Measurements from ENCODE around the gene SOCS2.
"Not testable (repeated sequence)": the region's sequence is repeated elsewhere in the genome, so short reads cannot be mapped to it uniquely, and the experiment has no call there.

The SOCS2 gene

GRCh38 chr12:93614917-93615596, 42.6 kb downstream of the SOCS2 start:
- TF ChIP-seq, protein P1, sequence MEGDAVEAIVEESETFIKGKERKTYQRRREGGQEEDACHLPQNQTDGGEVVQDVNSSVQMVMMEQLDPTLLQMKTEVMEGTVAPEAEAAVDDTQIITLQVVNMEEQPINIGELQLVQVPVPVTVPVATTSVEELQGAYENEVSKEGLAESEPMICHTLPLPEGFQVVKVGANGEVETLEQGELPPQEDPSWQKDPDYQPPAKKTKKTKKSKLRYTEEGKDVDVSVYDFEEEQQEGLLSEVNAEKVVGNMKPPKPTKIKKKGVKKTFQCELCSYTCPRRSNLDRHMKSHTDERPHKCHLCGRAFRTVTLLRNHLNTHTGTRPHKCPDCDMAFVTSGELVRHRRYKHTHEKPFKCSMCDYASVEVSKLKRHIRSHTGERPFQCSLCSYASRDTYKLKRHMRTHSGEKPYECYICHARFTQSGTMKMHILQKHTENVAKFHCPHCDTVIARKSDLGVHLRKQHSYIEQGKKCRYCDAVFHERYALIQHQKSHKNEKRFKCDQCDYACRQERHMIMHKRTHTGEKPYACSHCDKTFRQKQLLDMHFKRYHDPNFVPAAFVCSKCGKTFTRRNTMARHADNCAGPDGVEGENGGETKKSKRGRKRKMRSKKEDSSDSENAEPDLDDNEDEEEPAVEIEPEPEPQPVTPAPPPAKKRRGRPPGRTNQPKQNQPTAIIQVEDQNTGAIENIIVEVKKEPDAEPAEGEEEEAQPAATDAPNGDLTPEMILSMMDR (IDR thresholded peaks at IDR 0.05; ENCODE audit: low read depth, low read length) = no peak
- peak; percentile 9 for DNase-seq (ENCODE audit: low read depth, low spot score)
- no peak overlapping the region for H3K4me3 ChIP-seq (ENCODE audit: low read depth, low read length)
- in situ Hi-C loops (cut with HindIII; ENCODE audit: low sequenced_read_pairs) = no loop called here

DNA sequence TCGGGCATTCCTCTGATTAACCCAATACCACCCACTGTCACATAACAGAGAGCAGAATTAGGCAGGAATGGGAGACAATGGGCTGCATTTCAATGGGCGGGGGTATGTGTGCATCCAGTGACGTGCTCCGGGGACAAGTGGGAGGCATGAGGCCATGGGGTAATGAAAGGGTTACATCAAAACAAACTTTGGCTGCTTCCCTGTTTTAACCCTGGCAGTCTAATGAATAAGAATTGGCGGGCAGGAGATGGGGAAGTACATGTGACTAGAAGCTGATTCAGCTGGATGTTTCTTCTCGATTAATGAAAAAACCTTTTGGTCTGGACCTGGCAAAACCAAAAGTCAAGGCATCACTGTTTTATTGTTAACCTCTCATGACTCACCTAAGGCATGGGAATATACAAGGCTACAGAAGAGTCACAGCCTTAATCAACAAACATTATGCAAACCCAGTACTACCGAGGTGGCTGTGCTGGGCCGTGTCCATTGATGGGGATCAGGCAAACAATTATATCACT, 44.2 kb downstream of the SOCS2 start:
- DNase-seq (ENCODE audit: low read depth, low spot score) = peak; percentile 74
- no peak overlapping the region for H3K4me3 ChIP-seq (ENCODE audit: low read depth, low read length)
- TF ChIP-seq, protein P1 (IDR thresholded peaks at IDR 0.05; ENCODE audit: low read depth, low read length) = no peak
- in situ Hi-C loops (cut with HindIII; ENCODE audit: low sequenced_read_pairs) = no loop called here

DNA sequence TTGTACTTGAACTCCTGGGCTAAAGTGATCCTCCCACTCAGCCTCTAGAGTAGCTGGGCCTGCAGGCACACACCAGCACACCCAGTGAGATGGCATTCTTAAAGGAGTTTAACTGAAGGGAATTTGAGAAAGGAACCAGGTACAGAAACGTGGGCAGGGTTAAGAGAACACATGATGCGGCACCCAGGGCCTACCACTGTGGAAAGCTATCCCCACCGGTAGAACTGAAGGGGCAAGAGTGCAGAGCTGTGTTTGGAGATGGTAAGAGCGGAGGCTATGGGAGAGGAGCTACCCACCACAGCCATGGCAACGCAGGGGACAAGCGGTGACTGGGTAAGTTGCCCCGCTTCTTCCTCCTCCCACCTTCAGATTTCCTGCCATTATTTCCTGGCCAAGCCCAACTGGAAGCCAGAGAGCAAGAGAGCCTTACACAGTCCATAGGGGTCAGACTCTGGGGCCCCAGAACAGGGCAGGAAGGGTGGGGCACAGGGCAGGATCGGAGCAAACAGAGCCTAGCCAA, 46.5 kb downstream of the SOCS2 start:
- DNase-seq (ENCODE audit: low read depth, low spot score) = no peak
- H3K4me3 ChIP-seq (ENCODE audit: low read depth, low read length) = no peak overlapping the region
- in situ Hi-C loops (cut with HindIII; ENCODE audit: low sequenced_read_pairs) = no loop called here
- TF ChIP-seq, protein P1 (IDR thresholded peaks at IDR 0.05; ENCODE audit: low read depth, low read length) = no peak

DNA sequence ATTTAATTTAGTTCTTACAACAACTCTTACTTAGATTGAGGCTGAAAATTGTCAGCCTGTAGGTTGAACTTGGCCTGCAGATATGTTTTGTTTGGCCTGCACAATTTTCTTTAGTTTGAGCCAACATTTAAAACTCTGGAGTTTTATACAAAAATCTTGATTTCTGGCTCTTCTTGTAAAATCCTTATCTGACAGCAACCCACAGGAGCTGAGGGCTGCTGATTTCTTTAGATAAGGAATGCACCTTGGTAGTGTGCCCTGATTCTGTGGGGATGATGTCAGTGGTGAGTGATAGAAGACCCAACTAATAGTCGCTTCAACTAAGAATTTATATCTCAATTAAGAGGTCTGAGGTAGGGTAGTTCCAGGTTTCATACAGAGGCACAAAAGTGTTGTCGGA, 49.5 kb downstream of the SOCS2 start:
- in situ Hi-C loops (cut with HindIII; ENCODE audit: low sequenced_read_pairs) = no loop called here
- TF ChIP-seq, protein P1 (IDR thresholded peaks at IDR 0.05; ENCODE audit: low read depth, low read length) = no peak
- no peak overlapping the region for H3K4me3 ChIP-seq (ENCODE audit: low read depth, low read length)
- peak; percentile 59 for DNase-seq (ENCODE audit: low read depth, low spot score)

GRCh38 chr12:93622485-93622884, 50.0 kb downstream of the SOCS2 start:
- in situ Hi-C loops (cut with HindIII; ENCODE audit: low sequenced_read_pairs) = no loop called here
- DNase-seq (ENCODE audit: low read depth, low spot score) = peak; percentile 75
- TF ChIP-seq, protein P1 (IDR thresholded peaks at IDR 0.05; ENCODE audit: low read depth, low read length) = no peak
- no peak overlapping the region for H3K4me3 ChIP-seq (ENCODE audit: low read depth, low read length)

DNA sequence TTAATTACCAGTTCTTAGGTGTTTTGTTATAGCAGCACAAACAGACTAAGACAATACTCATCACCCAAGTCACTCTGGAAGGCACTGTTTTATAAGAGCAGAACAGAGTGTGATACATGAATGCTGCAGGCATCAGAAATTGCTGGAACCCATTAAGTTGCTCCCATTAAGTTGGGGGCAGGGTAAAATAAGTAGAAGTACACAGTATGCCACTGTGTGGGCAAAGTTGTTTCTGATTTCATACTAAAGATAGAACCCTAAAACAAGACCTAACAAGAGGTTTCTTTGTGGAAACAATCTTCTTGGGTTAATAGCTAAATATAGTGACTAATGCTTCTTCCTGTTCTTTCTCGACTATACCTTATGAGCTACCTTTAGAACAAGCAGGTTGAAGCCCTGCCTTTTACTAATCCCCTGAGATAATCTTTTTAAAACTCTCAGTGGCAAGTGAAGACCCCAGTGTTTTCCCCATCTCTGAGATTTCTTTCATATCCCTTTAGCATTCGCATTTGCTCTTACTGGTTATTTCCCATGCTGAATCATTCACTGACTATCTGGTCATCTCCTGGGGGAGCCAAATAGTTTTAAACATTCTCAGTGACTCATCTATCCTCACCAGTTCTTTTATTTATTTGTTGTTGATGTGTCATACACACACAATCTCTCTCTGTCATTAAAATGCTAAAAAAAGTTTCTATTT, 52.3 kb downstream of the SOCS2 start:
- no peak overlapping the region for H3K4me3 ChIP-seq (ENCODE audit: low read depth, low read length)
- in situ Hi-C loops (cut with HindIII; ENCODE audit: low sequenced_read_pairs) = no loop called here
- peak; percentile 95 for DNase-seq (ENCODE audit: low read depth, low spot score)
- TF ChIP-seq, protein P1 (IDR thresholded peaks at IDR 0.05; ENCODE audit: low read depth, low read length) = no peak

GRCh38 chr12:93625295-93625645, 52.8 kb downstream of the SOCS2 start:
- H3K4me3 ChIP-seq (ENCODE audit: low read depth, low read length); in situ Hi-C loops (cut with HindIII; ENCODE audit: low sequenced_read_pairs); DNase-seq (ENCODE audit: low read depth, low spot score): not testable (repeated sequence)

Measured in astrocyte of the spinal cord (primary cell).